Measurements from ENCODE around the gene BCAS4.

The BCAS4 gene

GRCh38 chr20:50826121-50826520 lies 31.3 kb downstream of the BCAS4 start:
- DNase-seq: no peak

GRCh38 chr20:50828363-50829136 lies 33.7 kb downstream of the BCAS4 start:
- DNase-seq: no peak

DNA sequence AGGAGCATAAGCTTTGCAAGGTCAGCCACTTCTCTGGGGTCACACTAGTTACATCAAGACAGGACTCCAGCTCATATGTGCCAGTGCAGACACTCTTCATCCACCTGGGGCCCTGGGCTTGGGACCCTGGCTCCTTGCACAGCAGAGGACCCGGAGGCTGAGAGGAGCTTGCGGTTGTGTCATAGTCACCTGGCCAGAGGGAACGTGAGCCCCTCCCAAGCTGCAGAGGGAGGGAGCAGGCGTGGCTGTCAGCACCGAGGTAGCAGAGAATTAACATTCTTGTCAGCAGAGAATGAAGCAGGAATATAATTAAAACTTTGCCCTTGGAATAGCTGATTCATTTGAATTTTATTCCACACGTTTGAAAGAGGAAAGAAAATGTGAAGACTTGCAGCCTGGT lies 36.8 kb downstream of the BCAS4 start:
- no peak for DNase-seq

DNA sequence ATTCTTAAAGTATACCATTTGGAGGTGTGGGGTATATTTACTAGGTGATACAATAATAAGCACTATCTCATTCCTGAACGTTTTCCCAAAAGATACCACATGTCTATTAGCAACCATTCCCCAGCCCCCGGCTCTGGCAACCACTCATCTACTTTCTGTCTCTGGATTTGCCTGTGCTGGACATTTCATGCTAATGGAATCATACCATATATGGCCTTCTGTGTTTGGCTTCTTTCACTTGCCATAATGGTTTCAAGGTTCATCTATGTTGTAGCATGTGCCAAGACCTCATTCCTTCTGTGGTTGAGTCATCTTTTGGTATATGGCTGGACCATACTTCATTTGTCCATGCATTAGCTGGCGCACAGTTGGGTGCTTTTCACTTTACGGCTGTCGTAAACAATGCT lies 39.7 kb downstream of the BCAS4 start:
- no peak for DNase-seq

DNA sequence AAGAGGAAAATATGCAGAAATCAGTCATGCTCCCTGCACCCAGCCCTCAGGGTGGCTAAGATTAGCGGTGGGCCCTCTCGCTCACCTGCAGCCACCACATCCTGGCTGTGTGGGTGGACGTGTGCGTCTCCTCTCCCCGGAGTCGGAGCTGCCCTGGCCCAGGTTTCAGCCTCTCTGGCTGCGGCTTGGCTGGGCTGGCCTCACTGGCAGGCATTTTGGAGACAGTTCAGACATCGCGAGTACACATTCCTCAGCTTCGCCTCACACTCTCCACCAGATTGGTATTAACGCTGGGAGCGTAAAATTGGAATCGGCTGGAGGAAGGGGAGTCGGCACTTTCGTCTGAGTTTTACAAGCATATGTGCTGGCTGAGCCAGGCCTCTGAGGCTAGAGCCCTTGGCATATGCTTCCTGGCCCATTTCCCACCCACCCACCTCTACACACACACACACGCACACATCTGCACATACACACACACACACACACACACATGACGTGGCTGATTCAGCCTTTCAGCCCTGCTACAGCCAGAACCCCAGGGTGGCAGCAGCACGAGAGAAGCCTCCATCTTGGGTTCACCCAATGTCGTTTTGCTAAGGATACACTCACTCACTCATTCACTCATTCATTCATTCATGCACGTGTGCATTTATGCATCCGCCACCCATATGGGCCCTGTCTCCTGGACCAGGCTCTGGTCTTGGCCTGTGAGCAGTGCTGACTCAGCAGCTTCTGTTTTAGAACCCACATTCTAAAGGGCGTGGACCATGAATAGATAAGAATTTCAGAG lies 42.9 kb downstream of the BCAS4 start:
- no peak for DNase-seq

- DNase-seq: no peak
These were observed 43.4 kb downstream of the BCAS4 start for GRCh38 chr20:50838322-50838625.

- DNase-seq: no peak
These were observed 44.0 kb downstream of the BCAS4 start for GRCh38 chr20:50838707-50839385.

DNA sequence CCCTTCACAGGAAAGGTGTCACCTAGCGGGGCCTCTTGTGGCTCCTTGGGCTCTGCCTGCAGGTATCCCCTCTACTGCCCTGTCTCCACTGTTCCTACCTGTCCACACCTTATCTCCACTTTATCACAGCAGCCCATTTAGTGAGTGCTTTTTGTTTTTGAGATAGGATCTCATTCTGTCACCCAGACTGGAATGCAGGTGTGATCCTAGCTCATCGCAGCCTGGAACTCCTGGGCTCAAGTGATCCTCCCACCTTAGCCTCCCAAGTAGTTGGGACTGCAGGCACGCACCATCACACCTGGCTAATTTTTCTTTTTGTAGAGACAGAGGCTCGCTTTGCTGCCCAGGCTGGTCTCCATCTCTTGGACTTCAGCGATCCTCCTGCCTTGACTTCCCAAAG lies 48.0 kb downstream of the BCAS4 start:
- no peak for DNase-seq

DNA sequence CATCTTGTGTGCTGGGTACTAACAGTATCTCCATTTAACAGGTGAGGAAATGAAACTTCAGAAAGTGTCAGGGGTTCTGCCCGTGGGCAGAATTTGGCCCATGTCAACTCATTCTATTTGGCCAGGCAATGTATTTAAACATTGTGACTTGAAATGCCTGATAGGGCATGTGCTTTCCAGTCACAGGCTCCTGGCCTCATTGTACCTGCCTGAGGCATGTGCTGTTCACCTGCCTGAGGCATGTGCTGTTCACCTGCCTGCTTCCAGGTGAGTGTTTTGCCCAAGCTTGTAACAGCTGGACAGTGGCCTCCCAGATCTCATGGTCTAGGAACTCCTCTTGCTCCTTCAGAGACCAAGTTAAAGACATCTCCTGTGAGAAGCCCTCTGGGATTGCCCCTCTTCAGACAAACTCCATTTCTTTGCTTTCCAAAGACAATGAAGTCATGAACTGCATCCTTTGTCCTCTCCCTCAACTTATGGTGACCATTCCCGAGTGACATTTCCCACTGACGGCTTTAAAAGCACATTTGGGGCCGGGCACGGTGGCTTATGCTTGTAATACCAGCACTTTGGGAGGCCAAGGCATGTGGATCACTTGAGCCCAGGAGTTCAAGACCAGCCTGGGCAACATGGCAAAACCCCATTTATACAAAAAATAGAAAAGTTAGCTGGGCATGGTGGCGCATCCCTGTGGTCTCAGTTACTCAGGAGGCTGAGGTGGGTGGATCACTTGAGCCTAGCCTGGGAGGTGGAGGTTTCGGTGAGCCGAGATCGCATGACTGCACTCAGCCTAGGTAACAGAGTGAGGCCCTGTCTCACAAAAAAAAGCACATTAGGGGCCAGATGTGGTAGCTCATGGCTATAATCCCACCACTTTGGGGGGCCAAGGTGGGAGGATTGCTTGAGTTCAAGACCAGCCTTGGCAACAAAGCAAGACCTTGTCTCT lies 48.7 kb downstream of the BCAS4 start:
- no peak for DNase-seq

- no peak for DNase-seq
These were observed 49.7 kb downstream of the BCAS4 start for GRCh38 chr20:50844430-50845100.

DNA sequence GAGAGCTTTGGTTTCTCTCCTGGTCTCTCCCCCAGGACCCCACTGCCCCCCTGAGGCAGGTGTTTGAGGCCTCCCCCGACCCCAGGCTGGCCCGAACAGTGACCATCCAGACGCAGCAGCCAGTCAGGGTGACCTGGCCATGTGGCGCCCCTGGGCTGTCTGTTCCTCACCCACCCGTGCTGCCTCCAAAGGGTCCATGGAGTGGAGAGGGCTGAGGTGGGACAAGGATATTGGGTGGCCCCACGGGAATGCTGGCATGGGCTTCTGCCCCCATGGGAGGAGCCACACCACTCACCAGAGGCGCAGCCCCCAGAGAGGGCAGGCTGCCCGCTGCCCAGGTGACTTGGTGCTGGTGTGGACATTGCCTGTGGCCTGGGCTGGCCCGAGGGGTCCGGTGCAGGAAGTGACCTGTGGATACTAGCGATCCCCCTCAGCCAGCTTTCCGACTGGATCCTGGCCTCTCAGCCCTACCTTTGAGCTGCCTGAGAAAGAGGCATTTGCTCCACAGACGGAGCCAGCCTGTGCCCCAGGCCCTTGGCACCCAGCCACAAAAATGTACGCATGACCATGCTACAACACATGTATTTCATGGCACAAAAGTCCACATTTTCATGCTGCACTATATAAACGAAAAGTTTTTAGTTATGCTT lies 50.8 kb downstream of the BCAS4 start:
- no peak for DNase-seq

GRCh38 chr20:50848341-50848808 lies 53.5 kb downstream of the BCAS4 start:
- no peak for DNase-seq

DNA sequence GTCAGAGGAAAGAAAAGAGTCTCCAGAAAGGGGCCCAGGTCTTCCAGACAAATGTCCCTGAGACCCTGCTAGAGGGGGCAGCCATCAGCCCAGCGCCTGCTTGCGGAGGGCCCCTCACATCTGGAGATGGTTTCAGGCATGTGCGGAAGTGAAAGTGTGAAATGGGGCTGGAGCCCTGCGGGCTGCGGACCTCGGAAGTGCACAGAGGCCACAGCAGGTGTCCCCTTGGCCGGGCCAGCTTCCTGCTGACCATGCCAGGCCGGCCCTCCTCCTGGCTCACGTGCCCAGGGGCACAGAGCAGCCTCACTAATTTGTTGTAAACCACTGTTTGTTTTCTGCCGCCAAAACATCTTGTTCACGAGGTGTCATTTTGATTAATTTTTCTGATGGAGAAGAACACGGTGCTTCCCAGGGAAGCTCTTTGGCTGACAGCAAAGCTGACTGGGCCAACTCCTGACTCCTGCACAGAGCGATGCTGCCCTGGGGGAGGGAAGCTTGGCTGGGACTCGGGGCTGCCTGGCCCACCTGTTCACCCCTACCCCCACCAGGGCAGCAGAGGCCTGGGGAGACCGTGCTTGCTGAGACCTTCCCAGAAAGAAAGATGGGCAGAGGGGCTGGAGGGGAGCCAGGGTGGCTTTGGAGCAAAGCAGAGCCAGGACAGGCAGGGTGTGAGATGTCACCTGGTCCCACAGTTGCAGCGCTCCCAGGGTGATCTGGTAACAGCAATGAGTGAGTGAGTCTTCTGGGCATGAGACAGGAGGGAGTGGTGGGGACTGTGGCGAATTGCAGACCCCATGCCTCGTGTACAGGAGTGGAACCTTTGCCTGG lies 54.2 kb downstream of the BCAS4 start:
- DNase-seq: no peak

DNA sequence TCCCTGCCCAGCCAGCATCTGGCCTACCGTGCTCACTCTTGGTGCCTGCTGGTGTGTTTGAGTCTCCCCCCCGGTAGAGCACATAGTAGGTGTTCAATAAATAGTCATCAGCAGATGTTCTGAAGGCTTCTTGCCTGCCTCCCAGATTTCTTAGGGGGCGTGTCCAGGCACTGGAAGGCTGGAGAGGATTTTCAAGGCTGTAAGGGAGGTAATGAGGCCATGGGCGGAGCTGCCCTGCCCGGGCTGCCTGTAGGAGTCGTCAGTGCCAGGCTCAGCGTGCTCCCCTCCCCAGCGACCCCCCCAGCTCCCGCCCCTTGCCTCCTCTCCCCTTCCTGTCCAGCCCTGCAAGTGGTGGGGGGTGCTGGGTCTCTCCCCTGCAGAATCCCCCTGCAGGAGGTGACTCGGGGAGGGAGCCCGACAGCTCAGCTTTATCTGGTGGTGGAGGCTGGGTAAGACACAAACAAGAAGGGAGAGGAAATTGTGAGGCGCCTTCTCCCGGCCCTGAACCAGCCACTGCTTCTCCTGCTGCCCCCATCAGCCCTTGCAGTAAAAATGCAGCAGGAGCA lies 55.9 kb downstream of the BCAS4 start:
- no peak for DNase-seq

GRCh38 chr20:50852085-50852484 lies 57.2 kb downstream of the BCAS4 start:
- DNase-seq: no peak

DNA sequence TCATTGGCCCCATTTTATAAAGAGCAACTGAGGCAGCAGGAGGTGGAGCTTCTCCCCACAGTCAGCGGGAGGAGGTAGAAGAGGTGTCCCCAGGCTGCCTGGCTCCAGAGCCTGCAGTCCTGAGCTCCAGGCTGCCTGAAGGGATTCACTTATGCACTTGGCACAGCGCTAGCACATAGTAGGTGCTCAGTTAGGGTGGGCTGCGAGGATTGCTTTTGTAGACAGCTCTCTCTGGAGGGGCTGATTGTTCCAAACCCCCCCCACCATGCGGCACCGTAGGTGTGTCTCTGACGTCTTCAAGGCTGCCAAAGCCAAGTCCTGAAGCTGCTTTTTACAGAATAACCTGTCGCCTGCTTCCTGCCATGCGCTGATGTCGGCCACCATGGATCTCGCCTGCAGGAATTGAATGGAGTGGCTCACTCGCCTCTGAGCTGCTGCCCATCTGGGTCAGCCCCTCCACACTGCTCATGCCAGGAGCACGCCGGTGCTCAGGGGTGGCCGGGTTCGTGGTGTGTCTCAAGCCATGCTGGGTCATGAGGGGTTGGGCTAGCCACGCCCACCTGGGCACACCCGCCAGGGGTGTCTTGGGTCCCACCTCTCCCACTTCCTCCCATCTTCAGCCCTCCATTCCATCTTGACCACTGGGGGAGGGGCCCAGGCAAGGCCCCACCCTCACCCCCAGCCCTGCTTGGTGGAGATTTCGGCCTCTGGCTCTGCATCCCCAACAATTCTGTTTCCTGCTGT lies 59.8 kb downstream of the BCAS4 start:
- DNase-seq: no peak

DNA sequence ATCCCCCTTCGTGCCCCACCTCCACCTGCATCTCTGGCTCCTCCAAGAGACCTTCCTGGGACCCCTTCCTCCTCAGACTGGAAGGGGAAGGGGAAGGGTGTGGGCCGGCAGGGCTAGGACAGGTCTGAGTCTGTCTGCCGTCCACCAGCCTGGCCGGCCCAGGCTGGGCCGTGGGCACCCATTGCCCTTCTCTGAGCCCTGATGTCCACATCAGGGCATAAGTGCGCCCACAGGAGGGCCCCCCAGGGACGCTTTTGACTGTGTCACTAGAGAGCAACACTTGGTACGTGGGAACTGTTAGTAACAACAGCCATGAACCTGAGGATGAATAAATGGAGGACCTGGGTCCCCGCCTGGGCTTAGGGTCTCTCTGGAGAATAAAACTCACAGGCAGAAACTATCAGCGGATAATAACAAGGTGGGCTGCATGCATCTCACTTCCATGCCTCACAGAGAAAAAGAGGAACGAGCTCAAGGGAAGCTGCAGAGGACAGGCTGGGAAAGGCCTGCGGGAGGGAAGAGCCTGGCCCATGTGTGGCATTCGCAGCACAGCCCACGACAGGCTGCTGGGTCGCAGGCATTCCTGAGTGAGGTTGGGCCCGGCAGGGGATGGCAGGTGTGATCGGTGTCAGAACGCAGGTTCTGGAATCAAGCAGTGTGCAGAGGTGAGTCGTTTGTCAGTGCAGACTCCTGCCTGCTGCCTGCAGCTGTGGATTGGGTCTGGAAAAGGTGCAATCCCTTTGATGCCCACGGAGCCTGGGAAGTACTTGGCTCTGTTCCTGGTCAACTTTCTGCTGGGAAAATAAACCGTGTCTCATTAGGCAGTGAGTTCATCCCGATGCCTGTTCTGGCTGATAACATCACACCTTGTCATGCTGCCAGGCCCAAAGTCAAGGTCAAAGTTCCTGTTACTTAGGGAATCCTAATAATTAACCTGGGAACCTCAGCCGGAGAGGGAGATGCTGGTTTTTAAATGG lies 60.9 kb downstream of the BCAS4 start:
- no peak for DNase-seq

DNA sequence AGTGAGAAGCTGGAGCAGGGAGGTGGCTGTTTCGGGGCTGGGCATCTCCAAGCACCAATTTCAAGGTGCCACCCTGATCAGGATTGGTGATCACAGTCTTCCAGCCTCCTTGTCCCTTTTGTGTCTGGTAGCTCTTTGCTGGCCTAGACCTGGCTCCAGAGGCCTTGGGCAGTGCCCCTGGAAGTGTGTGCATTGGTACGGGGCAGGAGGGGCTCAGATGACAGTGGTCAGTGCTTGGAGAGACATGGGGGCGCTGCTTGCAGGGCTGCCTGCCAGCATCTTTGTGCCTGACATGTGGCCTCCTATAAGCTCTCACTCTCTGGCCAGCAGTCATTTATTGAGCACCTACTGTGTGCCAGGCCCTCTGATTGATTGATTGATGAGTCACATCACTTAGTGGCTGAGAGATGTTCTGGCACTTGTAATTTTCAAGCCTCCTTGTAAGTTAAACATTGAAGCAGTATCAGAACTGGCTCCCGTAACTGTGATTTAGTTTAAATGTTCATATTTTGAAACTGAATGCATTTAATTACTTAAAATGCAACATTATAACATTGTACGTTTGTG lies 61.7 kb downstream of the BCAS4 start:
- no peak for DNase-seq
